SK-MEL-5 (cell line): Measurements from ENCODE around the gene PLSCR1. TPM values are rescaled to one million over a fixed set of nuclear protein-coding genes. Genes with fewer than 3 reads are reported as not detected.

Experiments
- DNase-seq: peaks from one replicate; pipeline ENCODE4 v3.0.0-alpha.2; 2016; ENCODE audit warnings: low read depth, low spot score
- in situ Hi-C: cut with HindIII; loops from 2 replicates; pipeline ENCODE4 v1.10.0; 2016; ENCODE audit warnings: low sequenced_read_pairs, high pct_unique_total_duplicates, low pct_unique_long_range_greater_than_20kb
- polyA plus RNA-seq, 2 experiments: library from polyadenylated mRNA; depleted of rRNA; stranded (reverse); fragments of >200 nt; gene quantifications; 2 replicates each; pipeline ENCODE4 v1.2.3, GENCODE V29; 2015
- total RNA-seq: library from RNA; depleted of rRNA; stranded (reverse); fragments of >200 nt; shearing (Covaris generic); gene quantifications from 2 replicates; pipeline ENCODE4 v1.2.3, GENCODE V29; 2014; rRNA removed

PLSCR1 gene, protein sequence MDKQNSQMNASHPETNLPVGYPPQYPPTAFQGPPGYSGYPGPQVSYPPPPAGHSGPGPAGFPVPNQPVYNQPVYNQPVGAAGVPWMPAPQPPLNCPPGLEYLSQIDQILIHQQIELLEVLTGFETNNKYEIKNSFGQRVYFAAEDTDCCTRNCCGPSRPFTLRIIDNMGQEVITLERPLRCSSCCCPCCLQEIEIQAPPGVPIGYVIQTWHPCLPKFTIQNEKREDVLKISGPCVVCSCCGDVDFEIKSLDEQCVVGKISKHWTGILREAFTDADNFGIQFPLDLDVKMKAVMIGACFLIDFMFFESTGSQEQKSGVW
- 355 and 367 TPM in 2 replicates for total RNA-seq
- polyA plus RNA-seq (2015; cell fraction: cytosol; rRNA removed), result 308 and 323 TPM in 2 replicates
- 220 and 246 TPM in 2 replicates for polyA plus RNA-seq (2015; cell fraction: nucleus; rRNA removed)

DNA sequence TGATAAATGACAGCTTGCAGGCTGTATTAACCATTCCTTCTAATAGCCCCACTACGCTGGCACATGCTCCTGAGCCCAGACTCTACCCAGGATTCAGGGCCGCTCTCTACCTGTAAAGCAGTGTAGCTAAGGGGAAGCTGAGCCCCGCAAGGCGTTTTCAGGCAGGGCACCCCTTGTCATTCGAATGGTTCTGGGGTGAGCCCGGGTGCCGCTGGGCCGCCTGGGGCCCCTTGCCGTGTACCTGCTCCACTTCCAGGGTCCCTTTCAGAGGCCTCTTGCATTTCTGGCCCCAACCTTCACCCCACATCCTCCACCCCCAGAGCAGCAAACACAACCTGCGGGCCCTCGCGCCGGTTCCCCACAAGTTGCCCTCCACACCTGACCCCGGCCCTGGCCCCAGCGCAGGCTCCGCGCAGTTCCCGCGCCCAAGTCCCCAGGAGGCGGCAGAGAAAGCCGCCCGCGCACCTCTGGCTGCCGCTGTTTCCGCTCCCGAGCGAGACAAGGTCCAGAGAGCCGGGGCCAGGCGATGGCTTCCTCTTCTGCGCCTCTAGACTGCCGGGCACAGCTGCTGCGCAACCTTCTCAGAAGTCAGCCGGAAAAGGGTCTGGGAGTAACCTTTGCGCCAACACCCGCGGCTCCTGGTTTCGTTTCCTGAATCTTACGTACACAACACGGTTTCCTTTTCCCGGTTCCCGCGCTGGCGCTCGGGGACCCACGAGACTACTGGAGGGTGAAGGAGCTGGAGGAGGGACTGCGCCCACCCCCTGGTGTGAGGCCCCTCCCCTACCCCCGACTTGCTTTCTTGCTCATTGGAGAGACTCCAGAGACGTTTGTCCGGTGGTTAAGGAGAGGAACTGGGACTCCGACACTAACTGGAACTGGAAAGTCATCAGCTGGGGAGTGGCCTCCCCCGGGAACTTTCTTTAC lies at the start of gene PLSCR1:
Gene PLSCR1 (minus strand): TSS at position 606 of the 927 bp plus-strand sequence. CDS start 8,055 bp downstream, outside the sequence.
- in situ Hi-C loops, result no loop called here
- DNase-seq, result peak; percentile 99

DNA sequence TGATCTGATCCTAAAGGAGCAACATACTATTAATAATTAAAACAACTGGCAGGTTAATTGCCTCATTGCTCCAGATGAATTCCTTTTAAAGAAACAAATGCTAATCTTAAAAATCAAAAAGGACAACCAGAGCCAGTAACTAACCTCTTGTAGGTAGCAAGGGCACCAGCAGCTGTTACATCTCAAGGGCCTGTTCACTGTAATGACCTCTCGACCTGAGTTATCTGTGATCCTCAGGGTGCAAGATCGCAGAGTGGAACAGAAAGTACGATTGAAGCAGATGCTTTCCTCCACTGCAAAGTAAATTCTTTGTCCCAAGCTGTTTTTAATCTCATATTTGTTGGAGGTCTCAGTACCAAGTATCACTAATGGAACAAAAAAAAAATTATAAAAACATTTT lies 49.4 kb upstream of the PLSCR1 start:
- in situ Hi-C loops, result no loop called here

DNA sequence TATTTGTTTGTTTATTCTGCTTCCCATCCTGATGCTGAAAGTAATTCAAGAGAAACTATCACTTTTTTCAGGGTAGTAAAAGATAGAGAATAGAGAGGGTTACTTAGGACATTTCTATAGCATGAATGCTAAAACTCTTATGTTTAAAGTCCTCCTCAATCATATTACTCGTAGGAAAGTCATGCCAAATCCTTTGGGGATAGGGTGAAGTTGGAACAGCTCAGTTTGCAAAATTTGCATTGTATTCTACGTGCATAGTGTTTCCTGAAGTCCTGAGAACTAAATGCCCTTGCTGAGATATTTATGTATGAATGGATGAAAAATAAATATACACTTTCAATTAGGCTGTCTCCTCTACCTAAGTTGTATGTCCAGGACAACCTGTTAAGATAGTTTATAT lies 46.1 kb upstream of the PLSCR1 start:
- in situ Hi-C loops, result no loop called here
- peak; percentile 7 for DNase-seq

More for the DNA sequence above, 49.4 kb upstream of the PLSCR1 start:
- no peak for DNase-seq

DNA sequence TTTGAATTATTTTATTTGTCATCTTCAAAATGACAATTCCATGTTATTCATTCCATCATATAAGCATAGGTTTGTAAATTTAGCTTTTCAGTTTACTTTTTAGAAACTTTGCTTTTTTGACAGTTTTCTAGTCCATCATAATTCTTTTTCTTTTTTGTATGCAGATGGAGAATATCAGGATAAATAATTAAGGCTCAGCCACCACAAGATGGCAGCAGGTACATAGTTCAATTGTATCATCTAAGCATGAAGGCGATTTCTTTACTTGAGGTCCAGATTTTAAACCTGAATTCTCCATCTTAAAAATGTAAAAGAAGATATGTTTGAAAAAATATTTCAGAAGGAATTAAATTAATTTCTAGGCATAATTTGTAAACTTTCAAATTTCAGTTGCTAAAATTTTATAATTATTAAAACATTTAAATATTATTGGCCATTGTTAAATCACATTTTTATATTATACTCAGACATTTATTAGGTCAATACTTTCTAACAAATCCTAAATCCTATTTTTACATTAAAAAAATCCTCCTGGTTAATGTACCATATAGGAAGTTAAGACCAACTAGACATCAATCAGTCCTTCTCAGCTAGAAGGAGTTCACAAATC lies 45.6 kb upstream of the PLSCR1 start:
- in situ Hi-C loops, result loop anchor here (5.0 kb wide), 1 partner anchor 37 kb away; no protein-coding TSS in a partner anchor
- peak; percentile 75 for DNase-seq

DNA sequence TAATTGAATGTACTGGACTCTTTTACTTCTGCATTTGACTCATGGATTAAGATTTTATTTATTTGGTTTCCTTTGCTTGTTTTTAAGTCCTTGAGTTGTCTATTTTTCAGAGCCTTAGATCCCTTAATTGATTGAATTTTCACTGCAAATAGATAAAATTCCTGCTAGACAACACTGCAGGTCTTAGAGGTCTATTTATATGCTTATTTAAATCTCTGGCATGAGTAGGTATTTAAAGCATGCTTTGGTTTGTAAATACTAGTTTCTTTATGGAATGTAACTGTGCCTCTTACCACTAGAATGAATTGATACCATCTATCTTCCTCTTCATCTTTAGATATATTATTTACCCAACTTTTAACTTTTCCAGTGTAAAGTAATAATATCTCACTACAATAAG lies 40.7 kb upstream of the PLSCR1 start:
- DNase-seq, result no peak
- in situ Hi-C loops, result loop anchor here (5.0 kb wide), 1 partner anchor 42 kb away; no protein-coding TSS in a partner anchor

DNA sequence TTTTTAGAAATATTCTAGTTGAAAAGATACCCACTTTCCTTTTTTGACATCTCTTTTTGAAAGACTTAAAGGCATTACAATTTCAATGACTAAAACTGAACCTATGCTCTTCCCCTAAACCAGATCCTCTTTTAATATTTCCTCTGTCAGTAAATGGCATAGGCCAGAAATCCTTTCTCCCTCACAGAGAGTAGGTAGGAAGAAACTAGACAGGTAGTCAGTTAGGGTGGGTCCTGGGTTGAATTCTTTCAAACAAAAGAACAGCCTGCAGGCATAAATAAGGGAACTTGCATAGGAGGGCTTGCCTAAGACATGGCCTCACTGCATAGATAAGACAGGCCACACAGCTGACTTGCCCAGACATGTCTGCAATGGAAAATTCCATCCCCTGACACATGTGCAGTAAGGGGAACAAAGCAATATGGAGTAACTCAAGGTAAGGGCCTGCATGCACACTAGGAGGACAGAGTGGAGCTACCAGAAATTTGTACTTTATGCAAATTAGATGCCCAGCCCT lies 37.6 kb upstream of the PLSCR1 start:
- in situ Hi-C loops, result no loop called here
- no peak for DNase-seq

DNA sequence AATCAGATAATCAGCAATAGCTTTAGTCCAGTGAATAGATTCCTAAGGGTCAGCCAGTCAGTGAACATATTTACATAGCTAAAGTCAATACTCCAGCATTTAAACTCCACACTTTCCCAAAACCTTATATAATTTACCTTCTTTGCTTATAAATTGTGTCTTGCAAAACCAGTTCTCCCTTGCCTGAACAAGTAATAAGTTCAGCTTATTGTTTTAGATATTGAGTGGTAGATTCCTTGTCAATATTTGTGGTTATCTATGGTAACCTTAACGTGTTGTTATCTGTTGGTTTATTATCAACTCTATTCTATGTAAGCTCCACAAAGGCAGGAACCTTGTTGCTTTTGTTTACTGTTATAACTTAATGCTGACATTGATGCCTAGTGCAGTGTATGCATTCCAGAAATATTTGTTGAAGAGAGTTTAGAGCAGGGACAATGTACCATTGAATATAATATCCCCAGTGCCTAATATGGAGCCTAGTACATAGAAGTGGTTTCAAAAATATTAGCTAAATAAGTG lies 36.7 kb upstream of the PLSCR1 start:
- in situ Hi-C loops, result no loop called here
- peak; percentile 17 for DNase-seq

DNA sequence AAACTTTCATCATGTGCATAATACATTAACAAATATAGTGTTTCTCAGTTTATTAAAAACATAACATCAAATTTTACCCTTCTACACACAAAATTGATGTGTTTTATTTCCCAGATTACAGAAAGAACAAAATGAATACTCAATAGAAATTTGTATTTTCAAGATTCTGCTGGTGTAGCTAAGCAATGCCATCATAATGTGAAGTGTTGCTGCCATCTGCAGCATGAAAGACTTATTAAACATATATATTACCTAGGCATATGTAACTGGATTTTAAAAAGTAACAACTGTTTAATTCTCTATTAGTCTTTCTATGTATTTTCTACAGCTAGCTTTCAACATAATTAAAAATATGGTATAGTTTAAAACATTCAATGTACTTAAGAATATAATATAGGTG lies 33.3 kb upstream of the PLSCR1 start:
- peak; percentile 73 for DNase-seq
- in situ Hi-C loops, result no loop called here

DNA sequence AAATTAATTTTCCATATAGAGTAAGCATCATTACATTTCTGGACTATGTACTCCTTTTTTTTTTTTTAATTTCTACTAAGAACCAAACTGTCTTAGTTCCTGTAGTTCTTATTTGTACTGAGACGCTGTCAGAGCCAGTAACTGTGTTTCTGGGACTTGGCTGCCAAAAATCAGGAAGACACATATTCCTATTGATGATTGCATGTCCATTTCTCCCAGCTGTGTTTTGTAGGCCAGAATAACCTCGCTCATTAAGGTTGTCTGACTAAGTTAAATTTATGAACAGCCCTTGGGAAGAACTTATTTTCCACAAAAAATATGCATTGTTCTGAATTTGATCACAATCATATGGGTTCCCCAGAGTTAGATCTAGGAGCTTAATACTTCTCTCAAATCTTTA lies 31.2 kb upstream of the PLSCR1 start:
- in situ Hi-C loops, result no loop called here
- DNase-seq, result no peak

DNA sequence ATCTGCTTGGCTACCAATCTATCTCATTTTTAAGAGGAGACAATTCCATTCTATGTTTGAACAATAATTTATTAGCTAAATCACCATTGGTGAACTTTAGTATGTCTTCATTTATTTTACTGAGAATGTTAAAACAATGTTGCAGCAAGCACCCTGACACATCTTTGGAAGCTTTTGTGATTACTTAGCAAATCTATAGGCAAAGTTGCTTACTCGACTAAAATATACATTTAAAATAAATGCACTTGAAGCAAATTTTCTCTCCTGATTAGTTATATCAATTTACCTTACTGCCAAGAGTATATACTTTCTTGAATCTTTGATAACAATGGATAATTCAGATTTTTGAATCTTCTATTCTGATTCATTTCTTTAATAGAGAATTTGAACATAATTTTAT lies 29.8 kb upstream of the PLSCR1 start:
- DNase-seq, result no peak
- in situ Hi-C loops, result no loop called here

DNA sequence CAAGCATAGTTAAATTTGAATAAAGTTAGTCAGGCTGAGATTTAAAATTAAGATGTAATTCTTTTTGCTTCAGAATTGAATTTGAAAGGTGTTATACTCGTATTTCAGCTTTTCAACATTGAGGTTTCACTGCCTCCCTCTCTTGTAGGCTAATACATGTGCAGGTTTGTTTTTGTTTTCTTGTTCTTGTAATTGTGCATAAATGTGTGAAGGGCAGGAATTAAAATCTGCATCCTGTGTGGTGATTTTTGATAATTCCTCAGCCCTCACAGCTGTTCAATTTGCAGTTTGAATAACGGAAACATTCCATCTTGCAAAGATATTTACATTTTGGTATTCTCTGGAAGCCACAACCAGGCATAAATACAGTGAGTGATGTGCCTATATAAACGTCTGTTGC lies 24.9 kb upstream of the PLSCR1 start:
- no peak for DNase-seq
- in situ Hi-C loops, result no loop called here

DNA sequence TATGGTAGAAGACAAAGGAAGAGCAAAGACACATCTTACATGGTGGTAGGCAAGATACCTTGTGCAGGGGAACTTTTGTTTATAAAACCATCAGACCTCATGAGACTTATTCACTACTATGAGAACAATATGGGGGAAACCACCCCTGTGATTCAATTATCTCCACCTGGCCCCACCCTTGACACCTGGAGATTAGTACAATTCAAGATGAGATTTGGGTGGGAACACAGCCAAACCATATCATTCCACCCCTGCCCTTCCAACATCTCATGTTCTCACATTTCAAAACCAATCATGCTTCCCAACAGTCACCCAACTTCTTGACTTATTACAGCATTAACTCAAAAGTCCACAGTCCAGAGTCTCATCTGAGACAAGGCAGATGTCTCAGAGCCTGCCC lies 21.7 kb upstream of the PLSCR1 start:
- no peak for DNase-seq

DNA sequence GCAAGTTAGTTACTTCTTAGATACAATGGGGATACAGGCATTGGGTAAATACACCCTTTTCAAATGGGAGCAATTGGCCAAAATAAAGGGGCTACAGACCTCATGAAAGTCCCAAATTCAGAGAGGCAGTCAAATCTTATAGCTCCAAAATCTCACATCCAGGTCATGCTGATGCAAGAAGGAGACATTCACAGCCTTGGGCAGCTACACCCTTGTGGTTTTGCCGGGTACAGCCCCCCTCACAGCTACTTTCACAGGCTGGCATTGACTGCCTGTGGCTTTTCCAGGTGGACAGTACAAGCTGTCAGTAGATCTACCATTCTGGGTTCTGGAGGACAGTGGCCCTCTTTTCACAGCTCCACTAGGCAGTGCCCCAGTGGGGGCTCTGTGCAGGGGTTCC lies 17.5 kb upstream of the PLSCR1 start:
- in situ Hi-C loops, result no loop called here
- DNase-seq, result no peak

More for the DNA sequence above, 21.7 kb upstream of the PLSCR1 start:
- in situ Hi-C loops, result no loop called here

DNA sequence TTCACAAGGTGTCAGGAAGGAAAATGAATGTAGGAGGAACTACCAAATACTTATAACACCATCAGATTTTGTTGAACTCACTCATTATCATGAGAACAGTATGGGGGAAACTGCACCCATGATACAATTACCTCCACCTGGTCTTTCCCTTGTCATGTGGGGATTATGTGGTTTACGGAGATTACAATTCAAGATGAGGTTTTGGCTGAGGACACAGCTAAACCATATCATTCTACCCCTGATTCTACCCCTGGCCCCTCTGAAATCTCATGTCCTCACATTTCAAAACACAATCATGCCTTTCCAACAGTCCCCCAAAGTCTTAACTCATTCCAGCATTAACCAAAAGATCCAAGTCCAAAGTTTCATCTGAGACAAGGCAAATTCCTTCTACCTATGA lies 17.1 kb upstream of the PLSCR1 start:
- in situ Hi-C loops, result no loop called here
- DNase-seq, result no peak

DNA sequence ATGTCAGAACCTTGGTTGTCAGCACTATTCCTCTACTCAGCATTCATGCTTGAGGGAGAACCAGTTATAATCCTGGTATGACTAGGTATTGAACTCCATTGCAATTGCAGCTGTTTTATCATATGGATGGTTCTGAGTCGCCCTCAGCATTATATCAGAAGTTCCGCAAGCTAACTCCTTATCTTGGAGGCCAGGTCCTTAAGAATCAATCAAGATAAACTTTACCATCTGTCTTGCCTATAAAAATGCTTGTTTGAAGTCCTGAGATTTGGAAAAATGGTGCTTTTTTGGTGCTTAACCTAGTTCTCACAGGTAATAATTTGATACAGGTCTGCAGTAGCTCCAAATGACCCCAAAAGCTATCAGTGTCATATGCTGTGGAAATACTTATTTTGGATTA lies 16.3 kb upstream of the PLSCR1 start:
- in situ Hi-C loops, result no loop called here
- no peak for DNase-seq

DNA sequence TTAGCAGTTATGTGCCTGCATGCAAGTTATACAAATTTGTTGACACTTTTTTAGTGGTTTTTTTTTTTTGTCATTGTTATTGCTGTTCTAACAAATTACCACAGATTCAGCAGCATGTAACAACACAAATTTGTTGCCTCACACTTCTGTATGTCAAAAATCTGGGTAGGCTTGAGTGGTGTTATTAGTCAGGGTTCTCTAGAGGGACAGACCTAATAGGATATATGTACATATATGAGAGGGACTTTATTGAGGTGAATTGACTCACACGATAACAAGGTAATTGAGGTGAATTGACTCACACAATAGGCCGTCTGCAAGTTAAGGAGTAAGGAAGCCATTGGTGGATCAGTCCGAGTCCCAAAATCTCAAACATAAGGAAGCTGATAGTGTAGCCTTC lies 15.0 kb upstream of the PLSCR1 start:
- DNase-seq, result no peak
- in situ Hi-C loops, result no loop called here

DNA sequence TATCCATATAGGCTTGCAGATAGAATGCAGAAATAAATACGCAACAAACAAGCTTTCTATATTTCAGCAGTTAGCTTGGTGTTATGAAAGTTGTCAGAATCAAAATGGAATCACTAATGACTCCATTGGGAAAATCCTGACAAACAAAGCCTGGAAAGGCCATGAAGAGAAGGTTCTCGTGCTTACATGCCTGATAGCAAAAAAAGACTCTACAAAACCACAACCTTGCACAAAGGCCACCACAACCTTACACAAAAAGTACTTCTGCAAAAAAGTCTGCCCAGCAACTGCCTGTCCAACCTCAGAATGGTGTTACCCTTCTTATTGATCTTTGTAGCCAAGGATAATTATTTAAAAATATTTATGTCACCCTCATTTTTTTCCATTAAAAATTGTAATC lies 14.4 kb upstream of the PLSCR1 start:
- DNase-seq, result no peak
- in situ Hi-C loops, result no loop called here

DNA sequence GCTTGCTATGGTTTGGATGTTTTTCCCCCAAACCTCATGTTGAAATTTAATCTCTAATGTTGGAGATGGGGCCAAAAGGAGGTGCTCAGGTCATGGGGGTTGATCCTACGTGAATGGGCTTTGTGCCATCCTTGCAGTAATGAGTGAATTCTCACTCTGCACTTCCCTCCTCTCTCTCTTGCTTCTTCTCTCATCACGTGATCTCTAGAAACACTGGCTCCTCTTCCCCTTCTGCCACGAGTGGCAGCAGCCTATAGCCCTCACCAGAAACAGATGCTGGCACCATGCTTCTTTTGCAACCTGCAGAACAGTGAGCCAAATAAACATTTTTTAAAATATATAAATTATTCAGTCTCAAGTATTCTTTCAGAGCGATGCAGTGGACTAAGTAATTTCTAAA lies 13.3 kb upstream of the PLSCR1 start:
- no peak for DNase-seq
- in situ Hi-C loops, result no loop called here
